ENCODE measurements around the gene SULT1A1. TPM values are rescaled to one million over a fixed set of nuclear protein-coding genes. Genes with fewer than 3 reads are reported as not detected.

SULT1A1 gene
- total and polyA plus RNA-seq, 4 donors: 25.3 to 143 (median 102) TPM

GRCh38 chr16:28597692-28598261, 12.1 kb downstream of the SULT1A1 start:
- Histone ChIP-seq H3K4me1 (ENCODE audit: control insufficient read depth in 4 of 4, insufficient read depth in 4 of 4, low read length in 3 of 4) (peaks cover 7 to 34% (median 25%) of the 10 kb centered on the region in 4 donors), H3K36me3 (ENCODE audit: control insufficient read depth in 4 of 4, insufficient read depth in 3 of 4, low read depth in 1 of 4, low read length in 3 of 4) (peaks cover 0 to 1% (median 0%) of the 10 kb centered on the region in 4 donors), H3K27me3 (ENCODE audit: control insufficient read depth in 4 of 4, insufficient read depth in 4 of 4, low read length in 3 of 4) (no peaks in the 10 kb centered on the region), H3K9ac (ENCODE audit: low read depth in 1 of 2, low read length in 2 of 2) (no peak overlapping the region), H3K9me3 (ENCODE audit: control insufficient read depth in 4 of 4, low read length in 3 of 4) (no peaks in the 10 kb centered on the region), H3K4me3 (ENCODE audit: low read depth in 1 of 3, low read length in 3 of 3) (no peak overlapping the region), H3K27ac (ENCODE audit: low read depth in 1 of 2, low read length in 2 of 2) (peak overlapping the region; percentile 70 to 81)
- TF ChIP-seq CTCF (IDR thresholded peaks at IDR 0.05; ENCODE audit: low read depth, low read length, missing input control) (no peak), RAD21 (IDR thresholded peaks at IDR 0.05) (peak in 1 of 2 donors; percentile 30), NR2F2 (IDR thresholded peaks at IDR 0.05) (no peak), ATF3 (IDR thresholded peaks at IDR 0.05) (no peak), RXRA (IDR thresholded peaks at IDR 0.05) (peak; percentile 14 to 45), JUND (IDR thresholded peaks at IDR 0.05) (no peak), SP1 (IDR thresholded peaks at IDR 0.05) (no peak), REST (IDR thresholded peaks at IDR 0.05) (no peak), HNF4G (IDR thresholded peaks at IDR 0.05) (no peak), TAF1 (conservative IDR thresholded peaks at IDR 0.05) (no peak), EGR1 (IDR thresholded peaks at IDR 0.05; ENCODE audit: low read depth in 2 of 2) (no peak), HNF4A (conservative IDR thresholded peaks at IDR 0.05) (peak; percentile 61 to 83)
- WGBS: 35% methylated on average over 9 of the region's 9 CpGs
- no peak for DNase-seq (ENCODE audit: low spot score)

GRCh38 chr16:28596840-28597691, 12.8 kb downstream of the SULT1A1 start, which contains the start of gene SULT1A2:
Gene SULT1A2, minus strand, starts transcription at chr16:28597050. Its CDS starts 1,120 bp downstream, at chr16:28595930.
- Histone ChIP-seq H3K36me3 (ENCODE audit: control insufficient read depth in 4 of 4, insufficient read depth in 3 of 4, low read depth in 1 of 4, low read length in 3 of 4) (peaks cover 0 to 6% (median 3%) of the 10 kb centered on the region in 4 donors), H3K9me3 (ENCODE audit: control insufficient read depth in 4 of 4, low read length in 3 of 4) (no peaks in the 10 kb centered on the region), H3K9ac (ENCODE audit: low read depth in 1 of 2, low read length in 2 of 2) (peak within 1 kb of the TSS in 1 of 2 donors; percentile 28), H3K27me3 (ENCODE audit: control insufficient read depth in 4 of 4, insufficient read depth in 4 of 4, low read length in 3 of 4) (no peaks in the 10 kb centered on the region), H3K4me3 (ENCODE audit: low read depth in 1 of 3, low read length in 3 of 3) (peak within 1 kb of the TSS in 2 of 3 donors; percentile 27 to 38), H3K4me1 (ENCODE audit: control insufficient read depth in 4 of 4, insufficient read depth in 4 of 4, low read length in 3 of 4) (peaks cover 7 to 32% (median 25%) of the 10 kb centered on the region in 4 donors), H3K27ac (ENCODE audit: low read depth in 1 of 2, low read length in 2 of 2) (peak within 1 kb of the TSS; percentile 70 to 81)
- WGBS: 12% methylated on average over 11 of the region's 11 CpGs
- DNase-seq (ENCODE audit: low spot score): peak; percentile 52
- peak in 1 of 2 donors; percentile 13 for TF ChIP-seq RAD21 (IDR thresholded peaks at IDR 0.05)
- TF ChIP-seq HNF4A (conservative IDR thresholded peaks at IDR 0.05): peak; percentile 48 to 60
- no peak for TF ChIP-seq NR2F2 (IDR thresholded peaks at IDR 0.05)
- TF ChIP-seq GABPA (IDR thresholded peaks at IDR 0.05 in 1 of 2, conservative IDR thresholded peaks at IDR 0.05 in 1 of 2): peak in 1 of 2 donors; percentile 69
- peak; percentile 13 for TF ChIP-seq FOXA1 (IDR thresholded peaks at IDR 0.05)
- TF ChIP-seq ZBTB33 (IDR thresholded peaks at IDR 0.05): no peak
- no peak for TF ChIP-seq YY1 (IDR thresholded peaks at IDR 0.05)
- no peak for TF ChIP-seq HNF4G (IDR thresholded peaks at IDR 0.05)
- no peak for TF ChIP-seq MAX (IDR thresholded peaks at IDR 0.05)
- peak in 1 of 2 donors; percentile 22 for TF ChIP-seq EGR1 (IDR thresholded peaks at IDR 0.05; ENCODE audit: low read depth in 2 of 2)
- no peak for TF ChIP-seq TAF1 (conservative IDR thresholded peaks at IDR 0.05)
- TF ChIP-seq JUND (IDR thresholded peaks at IDR 0.05): peak in 1 of 2 donors; percentile 28
- TF ChIP-seq CTCF (IDR thresholded peaks at IDR 0.05; ENCODE audit: low read depth, low read length, missing input control): no peak
- peak; percentile 47 for TF ChIP-seq SP1 (IDR thresholded peaks at IDR 0.05)
